ENCODE measurements around the gene ADSS1.
"Not testable (repeated sequence)": the region's sequence is repeated elsewhere in the genome, so short reads cannot be mapped to it uniquely, and the experiment has no call there.

ADSS1 gene

GRCh38 chr14:104734991-104735779 is 11.2 kb downstream of the ADSS1 start:
- no peak for DNase-seq

- no peak for DNase-seq
Measured at GRCh38 chr14:104735830-104736642, 12.0 kb downstream of the ADSS1 start.

- DNase-seq = no peak
Measured at GRCh38 chr14:104738375-104739019, 14.5 kb downstream of the ADSS1 start.

GRCh38 chr14:104739026-104739425 is 15.0 kb downstream of the ADSS1 start:
- DNase-seq = no peak

- DNase-seq = no peak
Measured at GRCh38 chr14:104739546-104740516, 15.8 kb downstream of the ADSS1 start.

- no peak for DNase-seq
Measured at GRCh38 chr14:104741108-104741802, 17.2 kb downstream of the ADSS1 start.

- DNase-seq = no peak
Measured at GRCh38 chr14:104741803-104742251, 17.8 kb downstream of the ADSS1 start.

- DNase-seq = no peak
Measured at GRCh38 chr14:104742586-104743455, 18.8 kb downstream of the ADSS1 start.

- DNase-seq = no peak
Measured at GRCh38 chr14:104743461-104744380, 19.7 kb downstream of the ADSS1 start.

- no peak for DNase-seq
Measured at GRCh38 chr14:104744484-104744883, 20.5 kb downstream of the ADSS1 start.

GRCh38 chr14:104745431-104745830 is 21.4 kb downstream of the ADSS1 start:
- DNase-seq = no peak

GRCh38 chr14:104746071-104746545 is 22.1 kb downstream of the ADSS1 start:
- no peak for DNase-seq

GRCh38 chr14:104746934-104747481 is 23.0 kb downstream of the ADSS1 start:
- peak; percentile 88 for DNase-seq

GRCh38 chr14:104747876-104748275 is 23.8 kb downstream of the ADSS1 start:
- DNase-seq = peak; percentile 28

GRCh38 chr14:104749111-104749649 is 25.2 kb downstream of the ADSS1 start:
- peak; percentile 32 for DNase-seq

GRCh38 chr14:104750056-104750752 is 26.2 kb downstream of the ADSS1 start:
- no peak for DNase-seq

GRCh38 chr14:104750753-104751057 is 26.7 kb downstream of the ADSS1 start:
- not testable (repeated sequence) for DNase-seq
